GM18502 (cell line): ENCODE data around the gene ATXN2.
"Not testable (repeated sequence)": the region's sequence is repeated elsewhere in the genome, so short reads cannot be mapped to it uniquely, and the experiment has no call there.

ENCODE experiments used
- ATAC-seq: cut with Tn5 transposase; IDR thresholded peaks from one replicate; pipeline ENCODE4 v1.9.1; 2021; ENCODE audit warnings: mild to moderate bottlenecking; ENCODE audit not compliant: unreplicated experiment, poor library complexity

Gene ATXN2

DNA sequence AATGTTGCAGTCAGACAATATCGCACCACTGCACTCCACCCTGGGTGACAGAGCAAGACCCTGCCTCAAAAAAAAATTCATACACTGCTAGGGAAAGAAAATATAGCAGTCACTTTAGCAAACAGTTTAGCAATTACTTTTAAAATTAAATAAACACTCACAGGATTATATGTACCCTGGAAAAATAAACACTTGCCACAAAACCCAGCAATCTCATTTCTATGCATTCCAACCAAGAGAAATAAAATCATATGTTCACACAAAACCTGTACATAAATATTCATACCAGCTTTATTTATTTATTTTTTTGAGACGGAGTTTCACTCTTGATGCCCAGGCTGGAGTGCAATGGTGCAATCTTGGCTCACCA is 20.2 kb downstream of the ATXN2 start:
- ATAC-seq, result no peak

DNA sequence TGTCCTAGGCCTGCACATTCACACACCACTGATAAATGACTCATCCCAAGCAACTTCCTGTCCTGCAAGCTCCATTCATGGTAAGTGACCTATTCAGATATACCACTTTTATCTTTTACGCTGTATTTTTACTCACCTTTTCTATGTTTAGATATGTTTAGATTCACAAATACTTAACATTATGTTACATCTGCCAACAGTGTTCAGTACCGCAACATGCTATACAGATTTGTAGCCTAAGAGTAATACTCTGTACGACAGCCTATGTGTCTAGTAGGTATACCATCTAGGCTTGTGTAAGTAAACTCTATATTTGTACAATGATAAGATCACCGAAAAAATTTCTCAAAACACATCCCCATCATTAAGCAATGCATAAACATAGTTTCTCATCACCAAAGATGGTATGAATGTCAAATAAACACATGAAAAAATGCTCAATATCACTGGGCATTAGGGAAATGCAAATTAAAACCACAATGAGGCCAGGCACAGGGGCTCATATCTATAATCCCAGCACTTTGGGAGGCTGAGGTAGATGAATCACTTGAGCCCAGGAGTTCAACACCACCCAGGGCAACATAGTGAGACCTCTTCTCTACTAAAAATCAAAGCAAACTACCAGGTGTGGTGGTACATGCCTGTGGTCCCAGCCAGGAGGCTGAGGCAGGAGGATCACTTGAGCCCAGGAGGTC is 20.7 kb downstream of the ATXN2 start:
- no peak for ATAC-seq

DNA sequence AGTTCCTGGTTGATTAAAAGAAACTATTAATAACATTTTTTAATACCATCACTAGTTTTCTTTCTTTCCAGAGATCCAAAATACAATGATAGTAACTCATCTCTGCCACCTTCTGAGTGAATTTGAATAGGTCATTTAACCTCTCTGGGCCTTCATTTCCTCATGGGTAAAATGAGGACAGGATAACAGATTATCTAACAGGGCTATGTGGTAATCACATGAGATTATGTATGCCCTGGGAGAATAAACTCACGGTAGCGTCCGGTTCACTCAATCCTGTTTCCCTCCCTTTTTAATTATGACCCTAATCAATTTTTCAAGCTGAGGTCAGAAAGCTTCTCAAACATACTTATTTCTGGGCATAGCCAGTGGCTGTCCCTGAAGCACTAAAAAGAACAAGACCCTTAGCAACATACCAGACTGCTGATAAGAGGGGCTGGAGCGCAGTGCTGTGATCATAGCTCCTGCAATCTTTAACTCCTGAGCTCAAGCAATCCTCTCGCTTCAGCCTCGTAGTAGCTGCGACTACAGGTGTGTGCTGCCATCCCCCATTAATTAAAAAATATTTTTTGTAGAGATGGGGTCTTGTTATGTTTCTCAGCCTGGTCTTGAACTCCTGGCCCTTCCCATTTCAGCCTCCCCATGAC is 24.2 kb downstream of the ATXN2 start:
- no peak for ATAC-seq

DNA sequence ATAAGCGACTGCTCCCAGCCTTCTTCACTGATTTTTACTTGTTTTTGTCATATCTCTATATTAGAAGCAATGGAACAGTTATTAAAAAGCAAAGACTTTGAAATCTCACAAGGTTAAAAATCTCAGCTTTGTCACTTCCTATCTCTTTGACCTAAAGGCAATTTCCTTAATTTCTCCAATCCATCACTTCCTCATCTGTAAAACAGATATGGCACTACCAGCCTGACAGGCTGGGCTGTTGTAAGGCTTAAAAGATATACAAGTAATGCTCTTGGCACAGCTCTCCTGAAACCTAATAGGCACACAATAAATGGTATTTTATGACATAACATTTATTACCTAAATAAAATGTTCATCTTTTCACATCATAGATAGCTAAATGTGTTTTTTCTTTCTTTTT is 25.6 kb downstream of the ATXN2 start:
- ATAC-seq, result no peak

DNA sequence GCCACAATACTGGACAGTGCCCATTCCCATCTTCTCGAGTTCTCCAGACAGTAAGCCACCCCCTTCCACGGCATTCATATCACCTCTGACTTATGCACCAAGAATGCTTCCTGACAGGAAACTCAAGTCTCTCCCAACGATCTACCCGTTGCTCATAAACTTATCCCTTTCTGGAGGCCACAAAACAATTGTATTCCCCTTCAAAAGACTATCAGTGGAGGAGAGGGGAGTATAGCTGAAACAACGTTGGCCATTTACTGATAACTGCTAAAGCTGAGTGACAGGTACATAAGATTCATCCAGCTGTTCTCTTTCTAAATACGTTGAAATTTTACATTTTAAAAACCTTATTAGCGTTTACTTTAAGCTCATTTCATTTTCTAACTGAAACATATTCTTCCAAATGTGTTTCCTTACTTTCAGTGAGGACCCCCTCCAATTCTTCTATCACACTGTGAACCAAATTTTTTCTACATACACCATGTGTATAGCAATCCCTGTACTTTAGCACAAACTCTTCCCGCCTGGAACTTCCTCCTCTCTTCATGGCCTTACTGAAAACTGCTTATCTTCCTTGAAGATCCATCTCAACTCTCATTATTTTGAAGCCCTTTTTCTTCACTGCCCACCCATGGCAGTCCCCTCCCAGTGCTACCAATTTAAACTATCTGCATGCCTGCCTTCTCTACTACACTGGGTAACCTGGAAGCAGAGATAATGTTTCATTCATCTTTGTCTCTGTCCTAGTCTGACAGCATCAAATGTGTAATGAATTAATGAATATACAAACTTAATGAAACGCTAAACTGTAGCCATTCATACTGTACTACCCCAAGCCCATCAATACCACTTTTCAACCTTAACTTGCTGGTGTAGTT is 28.8 kb downstream of the ATXN2 start:
- ATAC-seq, result no peak

DNA sequence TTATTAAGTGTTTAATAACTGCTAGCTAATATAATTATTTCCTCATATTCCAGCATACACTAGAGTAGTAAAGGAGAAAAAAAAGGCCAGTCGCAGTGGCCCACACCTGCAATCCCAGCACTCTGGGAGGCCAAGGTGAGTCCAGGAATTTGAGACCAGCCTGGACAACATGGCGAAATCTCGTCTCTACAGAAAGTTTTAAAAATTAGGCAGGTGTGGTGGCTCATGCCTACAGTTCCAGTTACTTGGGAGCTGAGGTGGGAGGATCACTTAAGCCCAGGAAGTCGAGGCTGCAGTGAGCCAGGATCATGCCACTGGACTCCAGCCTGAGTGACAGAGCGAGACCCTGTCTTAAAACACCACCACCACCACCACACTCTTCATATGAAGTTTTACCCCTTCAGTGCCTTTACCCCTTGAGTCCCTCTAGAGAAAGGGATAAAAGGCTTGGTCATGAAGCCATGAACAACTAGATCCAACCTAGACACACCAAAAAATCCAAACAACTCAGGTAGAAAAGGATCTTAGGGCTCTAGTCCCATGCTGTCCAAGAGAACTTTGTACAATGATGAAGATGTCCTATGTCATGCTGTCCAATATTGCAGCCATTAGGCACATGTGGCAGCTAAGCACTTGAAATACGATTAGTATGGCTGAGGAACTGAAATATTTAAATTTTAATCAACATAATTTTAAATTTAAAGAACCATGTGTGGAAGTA is 29.6 kb downstream of the ATXN2 start:
- no peak for ATAC-seq

DNA sequence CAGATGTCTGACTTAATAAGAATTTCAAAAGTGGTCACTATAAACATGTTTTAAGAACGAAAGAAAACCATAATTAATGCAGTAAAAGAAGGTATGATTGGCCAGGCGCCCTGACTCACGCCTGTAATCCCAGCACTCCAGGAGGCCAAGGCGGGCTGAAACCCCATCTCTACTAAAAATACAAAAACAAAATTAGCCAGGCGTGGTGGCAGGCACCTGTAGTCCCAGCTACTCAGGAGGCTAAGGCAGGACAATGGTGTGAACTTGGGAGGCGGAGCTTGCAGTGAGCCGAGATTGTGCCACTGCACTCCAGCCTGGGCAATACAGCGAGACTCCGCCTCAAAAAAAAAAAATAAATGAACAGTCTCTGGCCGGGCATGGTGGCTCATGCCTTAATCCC is 38.3 kb downstream of the ATXN2 start:
- not testable (repeated sequence) for ATAC-seq

DNA sequence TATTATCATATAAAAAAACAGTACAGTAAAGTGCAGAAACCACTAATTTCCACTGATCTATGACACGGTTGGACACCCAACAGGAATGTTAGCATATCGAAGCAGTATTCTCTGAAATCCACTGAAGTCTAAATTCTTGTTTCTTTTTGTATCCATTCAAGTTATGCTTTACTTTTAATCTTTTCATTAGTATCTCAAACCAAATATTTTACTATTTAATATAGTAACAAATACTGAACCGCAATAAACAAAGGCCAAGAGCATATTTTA is 41.1 kb downstream of the ATXN2 start:
- ATAC-seq, result no peak

DNA sequence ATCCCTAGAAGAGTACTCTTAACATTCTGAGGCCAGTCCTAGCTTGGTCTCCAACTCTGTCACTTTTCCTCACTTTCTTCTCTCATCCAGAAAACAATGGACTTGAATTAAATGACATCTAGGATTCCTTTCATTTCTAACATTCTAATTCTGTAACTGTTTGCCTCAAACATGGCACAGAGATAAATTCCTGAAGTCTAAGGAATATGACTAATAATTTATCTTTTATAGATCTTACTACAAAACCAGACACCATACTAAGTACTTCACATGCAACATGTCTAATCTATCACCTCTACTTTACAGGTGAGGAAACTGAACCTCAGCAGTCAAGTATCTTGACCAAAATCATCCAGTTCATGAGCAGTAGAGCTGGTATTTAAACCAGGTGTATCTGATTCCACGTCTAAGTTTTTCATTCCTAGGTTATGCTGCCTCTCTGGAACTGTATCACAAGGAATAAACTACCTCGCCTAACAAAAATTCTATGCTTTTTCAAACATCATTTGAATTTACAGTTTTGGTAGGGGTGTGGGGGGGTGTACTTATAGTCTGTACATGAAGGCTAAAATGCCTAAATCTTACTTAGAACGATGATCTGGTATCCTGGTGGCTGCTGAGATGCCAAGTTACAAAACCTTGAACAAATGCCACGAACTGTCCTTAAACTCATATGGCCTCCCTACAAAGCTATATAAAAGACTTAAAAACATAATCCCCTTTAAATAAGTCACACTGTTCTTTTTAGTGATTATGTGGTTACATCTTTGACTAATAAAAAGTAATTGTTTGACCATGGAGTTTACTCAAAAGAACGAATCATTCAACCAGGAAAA is 41.6 kb downstream of the ATXN2 start:
- no peak for ATAC-seq

DNA sequence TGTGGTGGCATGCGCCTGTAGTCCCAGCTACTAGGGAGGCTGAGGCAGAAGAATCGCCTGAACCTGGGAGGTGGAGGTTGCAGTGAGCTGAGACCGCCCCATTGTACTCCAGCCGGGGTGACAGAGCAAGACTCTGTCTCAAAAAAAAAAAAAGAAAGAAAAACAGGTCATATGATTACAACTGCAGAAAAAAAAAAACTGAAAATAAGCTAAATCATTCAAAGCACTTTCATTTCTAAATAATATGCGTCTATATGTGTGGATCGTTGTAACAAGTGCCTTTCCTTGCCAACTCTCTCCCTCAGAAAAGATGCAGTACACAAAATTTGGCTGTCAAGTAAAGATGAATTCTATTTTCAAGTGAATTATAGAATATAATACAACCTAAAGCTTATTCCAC is 42.4 kb downstream of the ATXN2 start:
- no peak for ATAC-seq

DNA sequence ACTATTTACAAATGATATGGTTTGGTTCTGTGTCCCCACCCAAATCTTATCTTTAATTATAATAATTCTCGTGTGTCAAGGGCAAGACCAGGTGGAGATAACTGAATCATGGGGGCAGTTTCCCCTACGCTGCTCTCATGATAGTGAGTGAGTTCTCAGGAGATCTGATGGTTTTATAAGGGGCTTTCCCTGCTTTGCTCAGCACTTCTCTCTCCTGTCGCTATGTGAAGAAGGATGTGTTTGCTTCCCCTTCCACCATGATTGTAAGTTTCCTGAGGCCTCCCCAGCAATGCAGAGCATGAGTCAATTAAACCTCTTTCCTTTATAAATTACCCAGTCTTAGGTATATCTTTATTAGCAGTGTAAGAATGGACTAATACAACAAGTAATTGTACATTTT is 43.8 kb downstream of the ATXN2 start:
- not testable (repeated sequence) for ATAC-seq

DNA sequence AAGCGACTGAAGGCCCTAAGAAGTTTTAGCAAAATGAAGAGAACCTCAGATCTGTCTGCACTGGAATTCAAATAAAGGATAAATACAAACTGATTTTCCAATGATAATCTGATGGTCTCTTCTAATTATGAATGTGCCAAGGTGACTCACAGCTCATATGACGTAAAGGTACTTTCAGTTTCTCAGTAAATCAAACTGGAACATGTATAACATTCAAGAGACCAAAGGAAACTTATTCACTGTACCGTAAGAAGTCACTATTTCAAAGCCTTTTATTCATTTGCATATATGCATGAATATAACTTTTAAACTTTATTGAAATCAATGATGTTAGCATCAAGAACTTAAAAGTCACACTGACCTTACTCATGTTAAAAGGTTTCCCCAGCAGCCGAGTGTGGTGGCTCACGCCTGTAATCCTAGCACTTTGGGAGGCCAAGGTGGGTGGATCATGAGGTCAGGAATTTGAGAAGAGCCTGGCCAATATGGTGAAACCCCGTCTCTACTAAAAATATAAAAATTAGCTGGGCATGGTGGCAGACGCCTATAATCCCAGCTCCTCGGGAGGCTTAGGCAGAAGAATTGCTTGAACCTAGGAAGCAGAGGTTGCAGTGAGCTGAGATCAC is 52.2 kb downstream of the ATXN2 start:
- ATAC-seq, result no peak

DNA sequence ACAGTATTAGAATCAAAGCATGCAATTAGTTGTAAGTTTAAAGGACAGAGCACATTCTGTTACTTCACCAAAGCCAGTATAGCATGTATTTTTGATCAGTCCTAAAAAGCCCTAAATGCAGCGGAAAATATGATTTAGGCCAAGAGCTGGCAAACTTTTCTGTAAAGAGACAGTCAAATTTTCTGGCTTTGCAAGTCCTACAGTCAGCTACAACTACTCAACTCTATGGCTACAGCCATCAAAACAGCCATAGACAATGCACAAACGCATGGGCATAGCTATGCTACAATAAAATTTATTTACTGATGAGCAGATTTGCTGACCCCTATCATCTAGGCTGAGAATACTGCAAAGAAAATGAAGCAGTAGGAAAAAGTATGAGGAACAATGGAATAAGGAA is 52.9 kb downstream of the ATXN2 start:
- ATAC-seq, result no peak

DNA sequence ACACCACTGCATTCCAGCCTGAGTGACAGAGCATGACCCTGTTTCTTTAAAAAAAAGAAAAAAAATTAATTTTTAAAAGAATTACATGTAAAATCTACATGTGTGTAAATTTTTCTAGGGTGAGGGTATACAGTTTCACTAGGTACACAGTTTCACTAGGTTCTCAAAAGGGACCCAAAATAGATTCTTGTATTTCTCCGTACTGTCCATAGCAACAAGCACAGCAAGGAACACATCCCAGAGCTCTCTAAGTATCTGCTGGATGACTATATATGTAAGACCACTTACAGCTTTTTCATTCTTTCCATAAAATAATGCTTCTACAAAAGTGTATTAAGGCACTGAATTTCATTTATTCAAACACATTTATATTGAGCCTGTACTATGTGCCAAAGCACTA is 55.1 kb downstream of the ATXN2 start:
- no peak for ATAC-seq

DNA sequence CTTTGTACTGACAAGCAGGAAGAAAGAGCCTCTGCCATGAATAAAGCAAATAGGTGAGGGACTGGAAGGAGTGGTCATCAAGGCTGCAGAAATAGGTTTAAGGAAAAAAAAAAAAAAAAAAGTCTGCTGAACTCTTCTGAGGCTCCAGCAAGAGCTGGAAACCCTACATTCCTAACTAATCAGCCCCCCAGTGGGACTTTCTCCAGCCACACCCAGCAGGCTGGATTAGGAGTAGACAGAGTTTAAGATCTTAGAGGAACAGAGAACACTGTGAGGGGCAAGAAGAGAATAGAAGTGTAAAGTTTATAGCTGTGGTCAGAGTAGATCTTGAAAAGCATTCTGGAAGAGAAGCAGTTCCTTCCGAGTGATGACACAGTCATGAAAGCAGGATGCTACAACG is 66.4 kb downstream of the ATXN2 start:
- ATAC-seq, result no peak

DNA sequence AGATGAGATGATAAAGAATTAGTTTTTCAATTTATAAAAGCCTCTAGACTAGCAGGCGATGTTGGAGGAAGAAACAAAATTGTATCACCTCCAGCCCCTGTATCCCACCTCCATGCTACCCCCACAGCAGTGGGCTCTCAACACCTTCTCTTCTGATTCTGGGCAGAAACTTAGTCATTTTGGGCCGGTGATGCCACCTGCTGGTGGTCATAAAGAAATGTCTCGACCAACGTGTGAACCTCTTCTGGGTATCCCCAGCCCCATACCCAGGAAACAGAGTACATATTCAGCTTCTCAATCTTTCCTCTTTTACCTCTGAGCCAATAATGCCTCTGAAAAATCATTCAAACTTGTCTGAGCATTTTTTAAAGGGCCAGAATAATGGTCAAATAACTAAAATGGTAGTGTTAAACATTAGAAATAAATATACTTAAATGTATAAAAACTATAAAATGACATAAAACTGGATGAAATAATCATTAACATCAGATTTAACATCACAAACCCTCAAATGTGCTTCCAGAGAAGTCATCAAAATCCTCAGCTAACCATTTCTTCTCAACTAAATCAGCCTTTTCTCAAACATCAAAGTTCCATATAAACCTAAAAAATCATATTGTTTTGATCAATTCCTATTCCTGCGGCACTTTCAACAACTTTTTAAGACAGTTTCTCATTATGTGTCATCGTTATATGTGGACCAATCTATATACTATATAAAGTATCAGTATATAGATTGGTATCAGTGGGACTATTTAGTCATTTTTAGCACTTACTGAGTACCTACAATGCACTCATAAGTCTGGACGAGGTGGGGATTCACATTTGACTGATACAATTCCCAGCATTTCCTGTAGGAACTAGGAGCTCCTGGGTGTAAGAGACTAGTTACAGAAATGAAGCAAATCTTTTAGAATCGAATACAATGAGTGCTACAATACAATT is 69.4 kb downstream of the ATXN2 start:
- no peak for ATAC-seq

DNA sequence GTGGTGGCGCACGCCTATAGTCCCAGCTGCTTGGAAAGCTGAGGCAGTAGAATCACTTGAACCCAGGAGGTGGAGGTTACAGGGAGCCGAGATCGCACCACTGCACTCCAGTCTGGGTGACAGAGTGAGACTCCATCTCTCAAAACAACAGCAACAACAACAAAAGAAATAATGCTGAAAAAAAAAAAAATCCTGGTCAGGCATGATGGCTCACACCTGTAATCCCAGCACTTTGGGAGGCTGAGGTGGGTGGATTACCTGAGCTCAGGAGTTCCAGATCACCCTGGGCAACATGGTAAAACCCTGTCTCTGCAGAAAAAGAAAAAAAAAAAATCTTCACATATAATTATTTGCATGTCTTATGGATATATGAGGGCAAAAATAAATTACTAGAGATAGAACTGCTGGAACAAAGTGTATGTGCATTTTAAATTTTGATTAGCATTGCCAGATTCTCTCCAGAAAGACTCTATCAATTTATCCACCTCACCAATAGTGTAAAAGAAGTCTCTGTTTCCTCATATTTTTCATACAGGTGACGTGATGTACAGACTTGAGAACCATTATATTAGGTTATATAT is 75.4 kb downstream of the ATXN2 start:
- ATAC-seq, result no peak

DNA sequence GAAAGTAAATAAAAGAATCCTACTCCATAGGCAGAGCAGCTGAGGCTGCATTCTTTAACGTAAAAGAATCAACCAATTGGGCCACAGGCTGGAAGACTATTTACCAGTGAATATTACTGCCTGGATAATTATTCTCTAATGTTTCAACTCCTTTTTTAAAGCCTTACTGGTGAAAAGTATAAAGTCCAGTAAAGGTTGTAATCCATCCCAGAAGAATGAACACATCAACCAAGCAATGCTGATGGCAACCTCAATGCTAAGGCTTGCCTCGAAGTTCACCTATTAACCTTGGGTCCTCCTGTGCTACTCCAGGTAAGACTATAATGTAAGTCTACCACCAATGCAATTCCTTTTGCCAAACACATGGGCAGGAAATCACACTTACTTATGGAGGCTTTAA is 77.3 kb downstream of the ATXN2 start:
- ATAC-seq, result no peak
